ENCODE measurements around the gene USP19. TPM values are rescaled to one million over a fixed set of nuclear protein-coding genes. Genes with fewer than 3 reads are reported as not detected.

Gene USP19
- polyA plus RNA-seq, 3 donors from 2014 or later, result 19.3 to 43.7 (median 38.3) TPM

Other genes with a start within 250 kb of the USP19 start
- gene SLC25A20, start 221.9 kb downstream of the USP19 start, polyA plus RNA-seq, result 100 to 1,000 TPM in 2 of 3 donors, 10 to 100 TPM in 1; 100.0 to 254 (median 100) TPM
- gene ARIH2, start 202.0 kb downstream of the USP19 start, polyA plus RNA-seq, result 100 to 1,000 TPM; 171 to 224 (median 177) TPM
- 10 to 100 TPM; 16.8 to 26.8 (median 24.9) TPM for gene P4HTM, start 130.6 kb downstream of the USP19 start, polyA plus RNA-seq
- gene WDR6, start 113.4 kb downstream of the USP19 start, polyA plus RNA-seq, result 100 to 1,000 TPM in 1 of 3 donors, 10 to 100 TPM in 2; 56.8 to 114 (median 70.6) TPM
- 10 to 100 TPM; 17.1 to 26.9 (median 21.8) TPM for gene DALRD3, start 102.2 kb downstream of the USP19 start, polyA plus RNA-seq
- 100 to 1,000 TPM; 118 to 204 (median 142) TPM for gene NDUFAF3, start 98.7 kb downstream of the USP19 start, polyA plus RNA-seq
- gene IMPDH2, start 91.4 kb downstream of the USP19 start, polyA plus RNA-seq, result 10 to 100 TPM; 44.8 to 52.6 (median 52.0) TPM
- 10 to 100 TPM in 2 of 3 donors, 1 to 10 TPM in 1; 9.7 to 29.3 (median 15.1) TPM for gene QRICH1, start 26.8 kb downstream of the USP19 start, polyA plus RNA-seq
- gene QARS1, start 16.1 kb downstream of the USP19 start, polyA plus RNA-seq, result 100 to 1,000 TPM in 1 of 3 donors, 10 to 100 TPM in 2; 94.8 to 104 (median 98.5) TPM
- not detected for gene LAMB2, start 12.2 kb upstream of the USP19 start, polyA plus RNA-seq
- gene CCDC71, start 45.5 kb upstream of the USP19 start, polyA plus RNA-seq, result 1 to 10 TPM; 1.1 to 2.0 (median 1.7) TPM
- gene KLHDC8B, start 50.8 kb upstream of the USP19 start, polyA plus RNA-seq, result 1 to 10 TPM; 1.6 to 3.1 (median 2.1) TPM
- 1 to 10 TPM in 2 of 3 donors, under 1 TPM in 1; 0.74 to 2.5 (median 1.5) TPM for gene C3orf62, start 156.4 kb upstream of the USP19 start, polyA plus RNA-seq
- gene USP4, start 219.2 kb upstream of the USP19 start, polyA plus RNA-seq, result 10 to 100 TPM; 52.7 to 84.0 (median 76.1) TPM
- gene GPX1, start 237.5 kb upstream of the USP19 start, polyA plus RNA-seq, result 100 to 1,000 TPM; 127 to 194 (median 131) TPM